Panc1 (cell line): ENCODE data around the gene SARS1.

Source experiments
- TF ChIP-seq, protein P1 (sequence below): fragments of 450-650 bp; IDR thresholded peaks from 2 replicates; pipeline ENCODE4 v1.5.1; 2017; ENCODE audit warnings: mild to moderate bottlenecking
- TF ChIP-seq, protein P2 (sequence below), 2 experiments: IDR thresholded peaks; 2 replicates each; pipeline ENCODE4 v1.6.1; 2011 to 2012; ENCODE audit warnings: low read depth in 2 of 2, control low read depth in 1 of 2, low read length in 1 of 2, mild to moderate bottlenecking in 1 of 2, moderate library complexity in 1 of 2; ENCODE audit not compliant: insufficient read depth in 1 of 2

DNA sequence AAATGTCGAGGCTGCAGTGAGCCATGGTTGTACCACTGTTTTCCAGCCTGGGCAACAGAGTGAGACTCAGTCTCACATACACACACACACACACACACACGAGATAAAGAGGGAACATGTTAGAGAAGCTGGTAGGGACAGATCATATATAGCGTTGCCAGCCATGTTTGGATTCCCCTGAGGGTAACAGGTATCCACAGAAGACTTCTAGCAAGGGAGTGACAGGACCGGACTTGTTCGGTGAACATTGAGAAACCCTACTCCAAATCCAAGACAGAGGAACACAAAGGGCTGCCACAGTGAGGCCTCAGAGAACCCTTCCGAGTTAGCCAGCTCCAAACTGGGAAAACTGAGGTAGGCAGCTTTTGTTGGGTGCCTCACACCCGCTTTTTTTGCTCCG, 3.7 kb upstream of the SARS1 start:
- TF ChIP-seq, protein P1, sequence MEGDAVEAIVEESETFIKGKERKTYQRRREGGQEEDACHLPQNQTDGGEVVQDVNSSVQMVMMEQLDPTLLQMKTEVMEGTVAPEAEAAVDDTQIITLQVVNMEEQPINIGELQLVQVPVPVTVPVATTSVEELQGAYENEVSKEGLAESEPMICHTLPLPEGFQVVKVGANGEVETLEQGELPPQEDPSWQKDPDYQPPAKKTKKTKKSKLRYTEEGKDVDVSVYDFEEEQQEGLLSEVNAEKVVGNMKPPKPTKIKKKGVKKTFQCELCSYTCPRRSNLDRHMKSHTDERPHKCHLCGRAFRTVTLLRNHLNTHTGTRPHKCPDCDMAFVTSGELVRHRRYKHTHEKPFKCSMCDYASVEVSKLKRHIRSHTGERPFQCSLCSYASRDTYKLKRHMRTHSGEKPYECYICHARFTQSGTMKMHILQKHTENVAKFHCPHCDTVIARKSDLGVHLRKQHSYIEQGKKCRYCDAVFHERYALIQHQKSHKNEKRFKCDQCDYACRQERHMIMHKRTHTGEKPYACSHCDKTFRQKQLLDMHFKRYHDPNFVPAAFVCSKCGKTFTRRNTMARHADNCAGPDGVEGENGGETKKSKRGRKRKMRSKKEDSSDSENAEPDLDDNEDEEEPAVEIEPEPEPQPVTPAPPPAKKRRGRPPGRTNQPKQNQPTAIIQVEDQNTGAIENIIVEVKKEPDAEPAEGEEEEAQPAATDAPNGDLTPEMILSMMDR: no peak
- TF ChIP-seq, protein P2, sequence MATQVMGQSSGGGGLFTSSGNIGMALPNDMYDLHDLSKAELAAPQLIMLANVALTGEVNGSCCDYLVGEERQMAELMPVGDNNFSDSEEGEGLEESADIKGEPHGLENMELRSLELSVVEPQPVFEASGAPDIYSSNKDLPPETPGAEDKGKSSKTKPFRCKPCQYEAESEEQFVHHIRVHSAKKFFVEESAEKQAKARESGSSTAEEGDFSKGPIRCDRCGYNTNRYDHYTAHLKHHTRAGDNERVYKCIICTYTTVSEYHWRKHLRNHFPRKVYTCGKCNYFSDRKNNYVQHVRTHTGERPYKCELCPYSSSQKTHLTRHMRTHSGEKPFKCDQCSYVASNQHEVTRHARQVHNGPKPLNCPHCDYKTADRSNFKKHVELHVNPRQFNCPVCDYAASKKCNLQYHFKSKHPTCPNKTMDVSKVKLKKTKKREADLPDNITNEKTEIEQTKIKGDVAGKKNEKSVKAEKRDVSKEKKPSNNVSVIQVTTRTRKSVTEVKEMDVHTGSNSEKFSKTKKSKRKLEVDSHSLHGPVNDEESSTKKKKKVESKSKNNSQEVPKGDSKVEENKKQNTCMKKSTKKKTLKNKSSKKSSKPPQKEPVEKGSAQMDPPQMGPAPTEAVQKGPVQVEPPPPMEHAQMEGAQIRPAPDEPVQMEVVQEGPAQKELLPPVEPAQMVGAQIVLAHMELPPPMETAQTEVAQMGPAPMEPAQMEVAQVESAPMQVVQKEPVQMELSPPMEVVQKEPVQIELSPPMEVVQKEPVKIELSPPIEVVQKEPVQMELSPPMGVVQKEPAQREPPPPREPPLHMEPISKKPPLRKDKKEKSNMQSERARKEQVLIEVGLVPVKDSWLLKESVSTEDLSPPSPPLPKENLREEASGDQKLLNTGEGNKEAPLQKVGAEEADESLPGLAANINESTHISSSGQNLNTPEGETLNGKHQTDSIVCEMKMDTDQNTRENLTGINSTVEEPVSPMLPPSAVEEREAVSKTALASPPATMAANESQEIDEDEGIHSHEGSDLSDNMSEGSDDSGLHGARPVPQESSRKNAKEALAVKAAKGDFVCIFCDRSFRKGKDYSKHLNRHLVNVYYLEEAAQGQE (IDR thresholded peaks at IDR 0.05; ENCODE audit: insufficient read depth in 1 of 2, low read depth in 2 of 2, low read length in 1 of 2): no peak
